Mucosa of descending colon (tissue), 3 donors: Measurements from ENCODE around the gene SPDYE6. TPM values are rescaled to one million over a fixed set of nuclear protein-coding genes. Genes with fewer than 3 reads are reported as not detected.
"Not testable (repeated sequence)": the region's sequence is repeated elsewhere in the genome, so short reads cannot be mapped to it uniquely, and the experiment has no call there.

Source experiments
- ATAC-seq: fragments of 200-7000 bp; cut with Tn5 transposase; one replicate; pipeline ENCODE4 v1.9.1; 2020; ENCODE audit warnings: mild to moderate bottlenecking, moderate library complexity
- DNase-seq, 3 donors: peaks; one replicate each; pipeline ENCODE4 v3.0.0-alpha.2; 2020
- H3K36me3 ChIP-seq: fragments of 200-600 bp; one replicate; pipeline ENCODE4 v1.8.0; 2021; ENCODE audit warnings: low read depth, mild to moderate bottlenecking
- H3K4me1 ChIP-seq: fragments of 200-600 bp; one replicate; pipeline ENCODE4 v1.8.0; 2021; ENCODE audit warnings: low read depth, mild to moderate bottlenecking
- H3K4me3 ChIP-seq: fragments of 200-600 bp; one replicate; pipeline ENCODE4 v1.8.0; 2021; ENCODE audit warnings: mild to moderate bottlenecking
- H3K9me3 ChIP-seq: fragments of 200-600 bp; one replicate; pipeline ENCODE4 v1.8.0; 2021; ENCODE audit warnings: mild to moderate bottlenecking
- intact Hi-C, 2 donors: fragments of 100-400 bp; cut with DNase I in 1 of 2; cut with micrococcal nuclease in 1 of 2; formaldehyde crosslinking; loops; one replicate each; pipeline versions ENCODE4 v1.11.0 to v1.11.1; 2022; cut with DNase I, micrococcal nuclease
- total RNA-seq, 3 donors: library from RNA; stranded (reverse); fragmentation: NEBNext Ultra II Directional in 2 of 3; extraction: Animal tissue kit (Norgen Biotek cat#: 25700) in 2 of 3; gene quantifications; one replicate each; pipeline versions ENCODE4 v1.2.1 to v1.2.4, GENCODE V29; 2021 to 2023
- donor health status: DM: no; HTN: no; CAD: no; lungs with moderate emphysema.
- donor health status: DM: no; HTN: no; CAD: no.
- donor health status: DM: no; HTN: yes; CAD: no.

SPDYE6 gene
- total RNA-seq, 3 donors from 2014 or later = not detected

- H3K4me1 ChIP-seq, intact Hi-C loops, ATAC-seq, H3K9me3 ChIP-seq, H3K36me3 ChIP-seq: not testable (repeated sequence)
- H3K4me3 ChIP-seq = peak overlapping the region; percentile 96
- peak in 1 of 3 donors; percentile 16 for DNase-seq
Observed at GRCh38 chr7:102364394-102364886, 8.2 kb upstream of the SPDYE6 start.

GRCh38 chr7:102363549-102364393 is 7.5 kb upstream of the SPDYE6 start:
- ATAC-seq (peak; percentile 100), DNase-seq (peak; percentile 93 to 98 (median 96))
- intact Hi-C loops, H3K36me3 ChIP-seq, H3K4me1 ChIP-seq, H3K9me3 ChIP-seq: not testable (repeated sequence)
- peak overlapping the region; percentile 96 for H3K4me3 ChIP-seq

GRCh38 chr7:102346983-102347382 is 9.3 kb downstream of the SPDYE6 start:
- H3K9me3 ChIP-seq, H3K4me1 ChIP-seq, ATAC-seq, intact Hi-C loops, H3K36me3 ChIP-seq, H3K4me3 ChIP-seq, DNase-seq: not testable (repeated sequence)

GRCh38 chr7:102340599-102341368 is 15.5 kb downstream of the SPDYE6 start:
- DNase-seq, intact Hi-C loops, ATAC-seq, H3K9me3 ChIP-seq, H3K4me3 ChIP-seq, H3K36me3 ChIP-seq, H3K4me1 ChIP-seq: not testable (repeated sequence)

GRCh38 chr7:102337420-102337819 is 18.8 kb downstream of the SPDYE6 start:
- H3K9me3 ChIP-seq, ATAC-seq, H3K4me1 ChIP-seq, intact Hi-C loops, H3K4me3 ChIP-seq, DNase-seq, H3K36me3 ChIP-seq: not testable (repeated sequence)

GRCh38 chr7:102337002-102337401 is 19.2 kb downstream of the SPDYE6 start:
- DNase-seq, H3K9me3 ChIP-seq, H3K4me1 ChIP-seq, H3K4me3 ChIP-seq, intact Hi-C loops, ATAC-seq, H3K36me3 ChIP-seq: not testable (repeated sequence)

GRCh38 chr7:102335574-102335973 is 20.7 kb downstream of the SPDYE6 start:
- DNase-seq, H3K36me3 ChIP-seq, H3K4me3 ChIP-seq, H3K4me1 ChIP-seq, intact Hi-C loops, H3K9me3 ChIP-seq, ATAC-seq: not testable (repeated sequence)

- H3K4me1 ChIP-seq, H3K36me3 ChIP-seq, intact Hi-C loops, H3K4me3 ChIP-seq, H3K9me3 ChIP-seq, DNase-seq, ATAC-seq: not testable (repeated sequence)
Observed at GRCh38 chr7:102330666-102331460, 25.4 kb downstream of the SPDYE6 start.

- H3K9me3 ChIP-seq, H3K4me1 ChIP-seq, H3K4me3 ChIP-seq, H3K36me3 ChIP-seq, DNase-seq, intact Hi-C loops, ATAC-seq: not testable (repeated sequence)
Observed at GRCh38 chr7:102329366-102329765, 26.9 kb downstream of the SPDYE6 start.

- intact Hi-C loops, H3K4me3 ChIP-seq, ATAC-seq, H3K36me3 ChIP-seq, H3K9me3 ChIP-seq, H3K4me1 ChIP-seq, DNase-seq: not testable (repeated sequence)
Observed at GRCh38 chr7:102328863-102329262, 27.4 kb downstream of the SPDYE6 start.

- H3K9me3 ChIP-seq, DNase-seq, ATAC-seq, H3K4me3 ChIP-seq, intact Hi-C loops, H3K36me3 ChIP-seq, H3K4me1 ChIP-seq: not testable (repeated sequence)
Observed at GRCh38 chr7:102327183-102327582, 29.1 kb downstream of the SPDYE6 start.
